Colonic mucosa (tissue), 4 donors: ENCODE results near the gene LHFPL2. TPM values are rescaled to one million over a fixed set of nuclear protein-coding genes. Genes with fewer than 3 reads are reported as not detected.

ENCODE experiments used
- DNase-seq: peaks from one replicate; pipeline ENCODE4 v3.0.0-alpha.2; 2020
- H3K27ac ChIP-seq: fragments of 200-600 bp; one replicate; pipeline ENCODE4 v1.8.0; 2021
- H3K27me3 ChIP-seq: fragments of 200-600 bp; one replicate; pipeline ENCODE4 v1.8.0; 2021
- H3K36me3 ChIP-seq: fragments of 200-600 bp; one replicate; pipeline ENCODE4 v1.8.0; 2021
- H3K4me1 ChIP-seq: fragments of 200-600 bp; one replicate; pipeline ENCODE4 v1.8.0; 2021; ENCODE audit warnings: mild to moderate bottlenecking
- H3K4me3 ChIP-seq: fragments of 200-600 bp; one replicate; pipeline ENCODE4 v1.8.0; 2021
- H3K9ac ChIP-seq, 2 donors: one replicate each; pipeline ENCODE4 v1.7.0; 2013; ENCODE audit warnings: control low read depth in 2 of 2, low read depth in 2 of 2, low read length in 2 of 2
- H3K9me3 ChIP-seq: fragments of 200-600 bp; one replicate; pipeline ENCODE4 v1.8.0; 2021
- CTCF ChIP-seq: fragments of 200-600 bp; IDR thresholded peaks from one replicate; pipeline ENCODE4 v1.8.0; 2022; ENCODE audit warnings: antibody characterized with exemption, mild to moderate bottlenecking
- intact Hi-C: fragments of 100-400 bp; cut with DNase I; formaldehyde crosslinking; loops from one replicate; pipeline ENCODE4 v1.14.1; 2022
- total RNA-seq, 2 donors: library from RNA; stranded (reverse); fragmentation: NEBNext Ultra II Directional in 1 of 2; extraction: Animal tissue kit (Norgen Biotek cat#: 25700) in 1 of 2; gene quantifications; one replicate each; pipeline ENCODE4 v1.2.1, GENCODE V29; 2021
- donor health status: healthy.
- donor health status: DM: no; HTN: no; CAD: no.
- donor health status: DM: no; HTN: no; CAD: no.

Gene LHFPL2
- total RNA-seq, 2 donors from 2014 or later = 35.5 to 39.2 TPM

- Histone ChIP-seq H3K9me3 (no peaks in the 10 kb centered on the region), H3K4me1 (no peaks in the 10 kb centered on the region), H3K36me3 (no peaks in the 10 kb centered on the region), H3K27ac (no peak overlapping the region), H3K9ac (no peak overlapping the region), H3K27me3 (no peaks in the 10 kb centered on the region), H3K4me3 (no peak overlapping the region)
- intact Hi-C loops = no loop called here
- no peak for TF ChIP-seq CTCF
- DNase-seq = no peak
Measured at GRCh38 chr5:78573318-78573717, 75.3 kb downstream of the LHFPL2 start.

- Histone ChIP-seq H3K27me3 (no peaks in the 10 kb centered on the region), H3K9ac (no peak overlapping the region), H3K9me3 (no peaks in the 10 kb centered on the region), H3K4me3 (no peak overlapping the region), H3K36me3 (no peaks in the 10 kb centered on the region), H3K27ac (no peak overlapping the region), H3K4me1 (no peaks in the 10 kb centered on the region)
- no peak for TF ChIP-seq CTCF
- DNase-seq = no peak
- intact Hi-C loops = no loop called here
Measured at GRCh38 chr5:78570646-78571045, 77.9 kb downstream of the LHFPL2 start.

- Histone ChIP-seq H3K4me3 (no peak overlapping the region), H3K27me3 (no peaks in the 10 kb centered on the region), H3K9me3 (no peaks in the 10 kb centered on the region), H3K36me3 (no peaks in the 10 kb centered on the region), H3K27ac (no peak overlapping the region), H3K9ac (no peak overlapping the region), H3K4me1 (no peaks in the 10 kb centered on the region)
- TF ChIP-seq CTCF = no peak
- intact Hi-C loops = no loop called here
- no peak for DNase-seq
Measured at GRCh38 chr5:78569441-78569840, 79.1 kb downstream of the LHFPL2 start.

- H3K4me3 ChIP-seq = no peak overlapping the region
- H3K4me1 ChIP-seq = no peaks in the 10 kb centered on the region
- no peak overlapping the region for H3K27ac ChIP-seq
- H3K27me3 ChIP-seq = no peaks in the 10 kb centered on the region
- H3K36me3 ChIP-seq = no peaks in the 10 kb centered on the region
- no peak for DNase-seq
- intact Hi-C loops = no loop called here
- no peak for TF ChIP-seq CTCF
- H3K9ac ChIP-seq = no peak overlapping the region
- H3K9me3 ChIP-seq = no peaks in the 10 kb centered on the region
Measured at GRCh38 chr5:78568676-78569075, 79.9 kb downstream of the LHFPL2 start.

GRCh38 chr5:78568212-78568611, 80.4 kb downstream of the LHFPL2 start:
- TF ChIP-seq CTCF = no peak
- H3K4me3 ChIP-seq = no peak overlapping the region
- no peaks in the 10 kb centered on the region for H3K4me1 ChIP-seq
- H3K9me3 ChIP-seq = no peaks in the 10 kb centered on the region
- intact Hi-C loops = no loop called here
- DNase-seq = no peak
- H3K27ac ChIP-seq = no peak overlapping the region
- no peak overlapping the region for H3K9ac ChIP-seq
- H3K36me3 ChIP-seq = no peaks in the 10 kb centered on the region
- no peaks in the 10 kb centered on the region for H3K27me3 ChIP-seq

GRCh38 chr5:78567617-78568016, 81.0 kb downstream of the LHFPL2 start:
- H3K9ac ChIP-seq = no peak overlapping the region
- H3K27me3 ChIP-seq = no peaks in the 10 kb centered on the region
- no peak overlapping the region for H3K27ac ChIP-seq
- no peaks in the 10 kb centered on the region for H3K4me1 ChIP-seq
- no peak for DNase-seq
- H3K4me3 ChIP-seq = no peak overlapping the region
- H3K9me3 ChIP-seq = no peaks in the 10 kb centered on the region
- intact Hi-C loops = no loop called here
- TF ChIP-seq CTCF = no peak
- H3K36me3 ChIP-seq = no peaks in the 10 kb centered on the region
